ENCODE results near the gene SLC6A9. TPM values are rescaled to one million over a fixed set of nuclear protein-coding genes. Genes with fewer than 3 reads are reported as not detected.

SLC6A9 gene
- total and polyA plus RNA-seq, 2 experiments from 2014 or later = 13.5 to 25.3 TPM

GRCh38 chr1:43992232-43992995, 38.8 kb downstream of the SLC6A9 start:
- H3K4me2 ChIP-seq = peak overlapping the region; percentile 83
- H3K4me3 ChIP-seq = peak overlapping the region; percentile 23
- H3K9me2 ChIP-seq (replicated peaks; ENCODE audit: insufficient read depth) = no peaks in the 10 kb centered on the region
- 53% methylated on average over 9 of the region's 11 CpGs for WGBS (ENCODE audit: low lambda C conversion rate, missing lambda C conversion rate)
- no peak for DNase-seq (ENCODE audit: low spot score)
- peaks cover 14% of the 10 kb centered on the region for H3K4me1 ChIP-seq (ENCODE audit: insufficient read depth)
- no peaks in the 10 kb centered on the region for H4K20me1 ChIP-seq (ENCODE audit: insufficient read depth, poor library complexity, severe bottlenecking)
- H2AFZ ChIP-seq = peak overlapping the region; percentile 32
- no peaks in the 10 kb centered on the region for H3K36me3 ChIP-seq (replicated peaks; ENCODE audit: insufficient read depth, low read depth)
- H3K27me3 ChIP-seq = no peaks in the 10 kb centered on the region
- H3K9me3 ChIP-seq (ENCODE audit: low read depth) = no peaks in the 10 kb centered on the region
- TF ChIP-seq EZH2phosphoT487 (IDR thresholded peaks at IDR 0.05; ENCODE audit: low read depth, severe bottlenecking, unreplicated experiment) = no peak
- no peak for TF ChIP-seq CTCF (IDR thresholded peaks at IDR 0.05; ENCODE audit: poor library complexity)
- no peak for TF ChIP-seq EZH2 (IDR thresholded peaks at IDR 0.05; ENCODE audit: borderline replicate concordance)
- peak overlapping the region; percentile 80 for H3K27ac ChIP-seq
- H3K79me2 ChIP-seq = peaks cover 5% of the 10 kb centered on the region

GRCh38 chr1:43991476-43992231, 39.6 kb downstream of the SLC6A9 start, which contains the start of gene CCDC24:
Gene CCDC24 (plus strand): TSS chr1:43991599. CDS start chr1:43991879, 280 bp downstream.
- peak within 1 kb of the TSS; percentile 80 for H3K27ac ChIP-seq
- H3K4me2 ChIP-seq = peak within 1 kb of the TSS; percentile 83
- H3K79me2 ChIP-seq = peaks cover 5% of the 10 kb centered on the region
- H3K9me2 ChIP-seq (replicated peaks; ENCODE audit: insufficient read depth) = no peaks in the 10 kb centered on the region
- peak within 1 kb of the TSS; percentile 23 for H3K4me3 ChIP-seq
- no peaks in the 10 kb centered on the region for H4K20me1 ChIP-seq (ENCODE audit: insufficient read depth, poor library complexity, severe bottlenecking)
- TF ChIP-seq CTCF (IDR thresholded peaks at IDR 0.05; ENCODE audit: poor library complexity) = no peak
- TF ChIP-seq EZH2 (IDR thresholded peaks at IDR 0.05; ENCODE audit: borderline replicate concordance) = no peak
- no peak for TF ChIP-seq EZH2phosphoT487 (IDR thresholded peaks at IDR 0.05; ENCODE audit: low read depth, severe bottlenecking, unreplicated experiment)
- peaks cover 13% of the 10 kb centered on the region for H3K4me1 ChIP-seq (ENCODE audit: insufficient read depth)
- peak within 1 kb of the TSS; percentile 32 for H2AFZ ChIP-seq
- no peaks in the 10 kb centered on the region for H3K36me3 ChIP-seq (replicated peaks; ENCODE audit: insufficient read depth, low read depth)
- H3K27me3 ChIP-seq = no peaks in the 10 kb centered on the region
- WGBS (ENCODE audit: low lambda C conversion rate, missing lambda C conversion rate) = under 1% methylated on average over 22 of the region's 66 CpGs
- no peaks in the 10 kb centered on the region for H3K9me3 ChIP-seq (ENCODE audit: low read depth)
- peak; percentile 92 for DNase-seq (ENCODE audit: low spot score)

GRCh38 chr1:43991200-43991475, 40.1 kb downstream of the SLC6A9 start:
- Histone ChIP-seq H3K4me2 (peak overlapping the region; percentile 83), H4K20me1 (ENCODE audit: insufficient read depth, poor library complexity, severe bottlenecking) (no peaks in the 10 kb centered on the region), H3K79me2 (peaks cover 5% of the 10 kb centered on the region), H3K9me2 (replicated peaks; ENCODE audit: insufficient read depth) (no peaks in the 10 kb centered on the region), H3K36me3 (replicated peaks; ENCODE audit: insufficient read depth, low read depth) (no peaks in the 10 kb centered on the region), H3K4me3 (peak overlapping the region; percentile 23), H3K27ac (peak overlapping the region; percentile 80), H2AFZ (peak overlapping the region; percentile 32), H3K4me1 (ENCODE audit: insufficient read depth) (peaks cover 17% of the 10 kb centered on the region), H3K27me3 (no peaks in the 10 kb centered on the region), H3K9me3 (ENCODE audit: low read depth) (no peaks in the 10 kb centered on the region)
- TF ChIP-seq EZH2phosphoT487 (IDR thresholded peaks at IDR 0.05; ENCODE audit: low read depth, severe bottlenecking, unreplicated experiment) (no peak), EZH2 (IDR thresholded peaks at IDR 0.05; ENCODE audit: borderline replicate concordance) (no peak), CTCF (IDR thresholded peaks at IDR 0.05; ENCODE audit: poor library complexity) (no peak)
- WGBS (ENCODE audit: low lambda C conversion rate, missing lambda C conversion rate) = 1% methylated on average over 10 of the region's 10 CpGs
- no peak for DNase-seq (ENCODE audit: low spot score)

Data from hepatocyte (in vitro differentiated cells).